ENCODE measurements around the gene OAS2.

The OAS2 gene

GRCh38 chr12:112995008-112995407 lies 16.7 kb downstream of the OAS2 start:
- H3K27me3 ChIP-seq (ENCODE audit: insufficient read depth, low read length), result no peaks in the 10 kb centered on the region
- TF ChIP-seq, protein P1, sequence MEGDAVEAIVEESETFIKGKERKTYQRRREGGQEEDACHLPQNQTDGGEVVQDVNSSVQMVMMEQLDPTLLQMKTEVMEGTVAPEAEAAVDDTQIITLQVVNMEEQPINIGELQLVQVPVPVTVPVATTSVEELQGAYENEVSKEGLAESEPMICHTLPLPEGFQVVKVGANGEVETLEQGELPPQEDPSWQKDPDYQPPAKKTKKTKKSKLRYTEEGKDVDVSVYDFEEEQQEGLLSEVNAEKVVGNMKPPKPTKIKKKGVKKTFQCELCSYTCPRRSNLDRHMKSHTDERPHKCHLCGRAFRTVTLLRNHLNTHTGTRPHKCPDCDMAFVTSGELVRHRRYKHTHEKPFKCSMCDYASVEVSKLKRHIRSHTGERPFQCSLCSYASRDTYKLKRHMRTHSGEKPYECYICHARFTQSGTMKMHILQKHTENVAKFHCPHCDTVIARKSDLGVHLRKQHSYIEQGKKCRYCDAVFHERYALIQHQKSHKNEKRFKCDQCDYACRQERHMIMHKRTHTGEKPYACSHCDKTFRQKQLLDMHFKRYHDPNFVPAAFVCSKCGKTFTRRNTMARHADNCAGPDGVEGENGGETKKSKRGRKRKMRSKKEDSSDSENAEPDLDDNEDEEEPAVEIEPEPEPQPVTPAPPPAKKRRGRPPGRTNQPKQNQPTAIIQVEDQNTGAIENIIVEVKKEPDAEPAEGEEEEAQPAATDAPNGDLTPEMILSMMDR (IDR thresholded peaks at IDR 0.05; ENCODE audit: low read length), result no peak
- no peak for TF ChIP-seq EZH2 (IDR thresholded peaks at IDR 0.05; ENCODE audit: borderline replicate concordance, low read length)

GRCh38 chr12:112996501-112996900 lies 18.2 kb downstream of the OAS2 start:
- no peaks in the 10 kb centered on the region for H3K27me3 ChIP-seq (ENCODE audit: insufficient read depth, low read length)
- peaks cover 19% of the 10 kb centered on the region for H3K36me3 ChIP-seq (ENCODE audit: insufficient read depth, low read length)
- no peaks in the 10 kb centered on the region for H3K9me2 ChIP-seq (ENCODE audit: low read depth, low read length)
- TF ChIP-seq, protein P1 (IDR thresholded peaks at IDR 0.05; ENCODE audit: low read length), result no peak
- no peak for TF ChIP-seq EZH2 (IDR thresholded peaks at IDR 0.05; ENCODE audit: borderline replicate concordance, low read length)
- H3K4me3 ChIP-seq (ENCODE audit: low read depth, low read length, poor library complexity, severe bottlenecking), result no peak overlapping the region
- H3K9me3 ChIP-seq (ENCODE audit: low read length), result peaks cover 12% of the 10 kb centered on the region
- H3K9ac ChIP-seq (ENCODE audit: low read length), result no peak overlapping the region
- no peak overlapping the region for H3K27ac ChIP-seq (ENCODE audit: low read depth, low read length, poor library complexity, severe bottlenecking)
- no peak overlapping the region for H3K4me2 ChIP-seq (ENCODE audit: low read length)
- no peaks in the 10 kb centered on the region for H3K79me2 ChIP-seq (ENCODE audit: insufficient read depth, low read length)
- H3F3A ChIP-seq (ENCODE audit: insufficient read depth, low read length), result 0 out of 2 replicates have a peak, but pooled peaks cover 4% of the 10 kb centered on the region
- peaks cover 28% of the 10 kb centered on the region for H3K4me1 ChIP-seq (ENCODE audit: insufficient read depth, low read length, severe bottlenecking)
- no peaks in the 10 kb centered on the region for H4K20me1 ChIP-seq (ENCODE audit: insufficient read depth, low read length)
- H2AFZ ChIP-seq (ENCODE audit: low read length), result no peak overlapping the region

More at GRCh38 chr12:112995008-112995407, 16.7 kb downstream of the OAS2 start:
- no peak overlapping the region for H3K27ac ChIP-seq (ENCODE audit: low read depth, low read length, poor library complexity, severe bottlenecking)
- H3K9ac ChIP-seq (ENCODE audit: low read length), result no peak overlapping the region
- H3K4me3 ChIP-seq (ENCODE audit: low read depth, low read length, poor library complexity, severe bottlenecking), result no peak overlapping the region
- no peak overlapping the region for H2AFZ ChIP-seq (ENCODE audit: low read length)
- peaks cover 19% of the 10 kb centered on the region for H3K36me3 ChIP-seq (ENCODE audit: insufficient read depth, low read length)
- H3K9me3 ChIP-seq (ENCODE audit: low read length), result peaks cover 12% of the 10 kb centered on the region
- H3K79me2 ChIP-seq (ENCODE audit: insufficient read depth, low read length), result no peaks in the 10 kb centered on the region
- 0 out of 2 replicates have a peak, but pooled peaks cover 4% of the 10 kb centered on the region for H3F3A ChIP-seq (ENCODE audit: insufficient read depth, low read length)
- no peaks in the 10 kb centered on the region for H3K9me2 ChIP-seq (ENCODE audit: low read depth, low read length)
- no peaks in the 10 kb centered on the region for H4K20me1 ChIP-seq (ENCODE audit: insufficient read depth, low read length)
- no peak overlapping the region for H3K4me2 ChIP-seq (ENCODE audit: low read length)
- H3K4me1 ChIP-seq (ENCODE audit: insufficient read depth, low read length, severe bottlenecking), result peaks cover 25% of the 10 kb centered on the region

DNA sequence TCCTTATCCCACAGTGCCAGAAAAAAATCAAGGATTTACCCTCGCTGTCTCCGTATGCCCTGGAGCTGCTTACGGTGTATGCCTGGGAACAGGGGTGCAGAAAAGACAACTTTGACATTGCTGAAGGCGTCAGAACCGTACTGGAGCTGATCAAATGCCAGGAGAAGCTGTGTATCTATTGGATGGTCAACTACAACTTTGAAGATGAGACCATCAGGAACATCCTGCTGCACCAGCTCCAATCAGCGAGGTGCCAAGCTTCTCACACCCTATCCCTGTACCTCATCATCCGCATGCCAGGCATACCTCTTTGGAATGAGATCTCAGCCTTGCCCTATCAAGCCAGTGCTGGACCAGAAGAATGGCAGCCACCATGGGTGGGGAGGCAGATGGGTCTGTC lies 19.2 kb downstream of the OAS2 start:
- Histone ChIP-seq H3K9me3 (ENCODE audit: low read length) (peaks cover 12% of the 10 kb centered on the region), H3K9ac (ENCODE audit: low read length) (no peak overlapping the region), H3K9me2 (ENCODE audit: low read depth, low read length) (no peaks in the 10 kb centered on the region), H3K4me2 (ENCODE audit: low read length) (no peak overlapping the region), H3K4me3 (ENCODE audit: low read depth, low read length, poor library complexity, severe bottlenecking) (no peak overlapping the region), H3K4me1 (ENCODE audit: insufficient read depth, low read length, severe bottlenecking) (peaks cover 28% of the 10 kb centered on the region), H2AFZ (ENCODE audit: low read length) (no peak overlapping the region), H3F3A (ENCODE audit: insufficient read depth, low read length) (0 out of 2 replicates have a peak, but pooled peaks cover 4% of the 10 kb centered on the region), H3K79me2 (ENCODE audit: insufficient read depth, low read length) (no peaks in the 10 kb centered on the region), H3K27me3 (ENCODE audit: insufficient read depth, low read length) (no peaks in the 10 kb centered on the region), H3K27ac (ENCODE audit: low read depth, low read length, poor library complexity, severe bottlenecking) (peak overlapping the region; percentile 96), H3K36me3 (ENCODE audit: insufficient read depth, low read length) (peaks cover 19% of the 10 kb centered on the region), H4K20me1 (ENCODE audit: insufficient read depth, low read length) (no peaks in the 10 kb centered on the region)
- TF ChIP-seq, protein P1 (IDR thresholded peaks at IDR 0.05; ENCODE audit: low read length), result no peak
- no peak for TF ChIP-seq EZH2 (IDR thresholded peaks at IDR 0.05; ENCODE audit: borderline replicate concordance, low read length)

Measured in OCI-LY1 (cell line).